HG03565 (cell line): Measurements from ENCODE around the gene COCH.
"Not testable (repeated sequence)": the region's sequence is repeated elsewhere in the genome, so short reads cannot be mapped to it uniquely, and the experiment has no call there.

Experiments
- ATAC-seq: cut with Tn5 transposase; IDR thresholded peaks from one replicate; pipeline ENCODE4 v1.9.1; 2021; ENCODE audit warnings: mild to moderate bottlenecking, moderate library complexity; ENCODE audit not compliant: unreplicated experiment

COCH gene

GRCh38 chr14:30874999-30875787, 834 bp downstream of the COCH start:
- ATAC-seq = peak; percentile 9

GRCh38 chr14:30875788-30876053, 1.4 kb downstream of the COCH start:
- no peak for ATAC-seq

DNA sequence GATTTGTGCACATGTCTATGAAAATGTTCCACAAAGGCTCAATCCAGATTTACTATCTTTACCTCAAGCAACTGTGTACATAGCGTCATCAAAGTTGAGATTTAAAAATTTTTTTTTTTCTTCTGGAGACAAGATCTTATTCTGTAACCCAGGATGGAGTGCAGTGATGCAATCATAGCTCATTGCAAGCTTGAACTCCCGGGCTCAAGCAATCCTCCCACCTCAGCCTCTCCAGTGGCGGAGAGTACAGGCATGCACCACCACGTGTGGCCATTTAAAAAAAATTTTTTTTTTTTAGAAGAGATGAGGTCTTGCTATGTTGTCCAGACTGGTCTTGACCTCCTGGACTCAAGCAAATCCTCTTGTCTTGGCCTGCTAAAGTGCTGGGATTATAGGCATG, 2.3 kb downstream of the COCH start:
- no peak for ATAC-seq

GRCh38 chr14:30882431-30882830, 8.1 kb downstream of the COCH start:
- no peak for ATAC-seq

DNA sequence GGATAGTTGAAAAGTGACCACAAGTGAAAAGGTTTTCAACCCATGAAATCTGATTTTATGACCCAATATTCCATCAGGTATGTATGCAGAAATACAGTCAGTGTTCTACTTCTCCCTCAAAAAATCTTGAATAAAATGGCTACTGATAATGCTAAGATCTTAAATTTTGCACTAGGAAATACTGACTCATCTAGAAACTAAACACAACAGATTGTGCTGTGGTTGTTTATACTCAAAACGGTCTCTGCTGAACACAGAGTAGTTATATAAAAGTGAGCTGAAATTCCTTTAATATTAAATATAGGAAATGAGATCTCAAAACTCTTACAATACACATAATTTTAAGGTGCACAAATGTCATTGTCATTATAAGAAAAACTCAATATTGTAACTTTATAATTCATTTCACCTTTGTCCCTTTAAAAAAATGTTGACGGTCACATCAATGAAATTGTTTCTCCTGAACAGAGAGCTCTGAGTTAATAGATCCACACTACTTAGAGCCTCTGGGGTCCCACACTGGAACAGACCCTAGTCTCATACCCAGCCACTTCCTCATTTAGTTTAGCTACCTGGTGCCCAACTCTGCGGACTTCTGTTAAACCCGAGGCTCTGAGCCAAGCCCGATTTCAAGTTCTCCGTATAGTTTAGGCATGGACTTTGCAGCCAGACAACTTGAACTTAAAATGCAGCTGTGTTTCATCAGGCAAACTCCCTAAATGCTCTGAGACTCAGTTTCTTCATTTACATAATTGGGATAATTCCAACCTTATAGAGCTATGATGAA, 9.3 kb downstream of the COCH start:
- ATAC-seq = no peak

GRCh38 chr14:30884901-30885300, 10.5 kb downstream of the COCH start:
- ATAC-seq = no peak

GRCh38 chr14:30885840-30886740, 11.7 kb downstream of the COCH start:
- no peak for ATAC-seq

- ATAC-seq = no peak
Measured at GRCh38 chr14:30888480-30889243, 14.3 kb downstream of the COCH start.

DNA sequence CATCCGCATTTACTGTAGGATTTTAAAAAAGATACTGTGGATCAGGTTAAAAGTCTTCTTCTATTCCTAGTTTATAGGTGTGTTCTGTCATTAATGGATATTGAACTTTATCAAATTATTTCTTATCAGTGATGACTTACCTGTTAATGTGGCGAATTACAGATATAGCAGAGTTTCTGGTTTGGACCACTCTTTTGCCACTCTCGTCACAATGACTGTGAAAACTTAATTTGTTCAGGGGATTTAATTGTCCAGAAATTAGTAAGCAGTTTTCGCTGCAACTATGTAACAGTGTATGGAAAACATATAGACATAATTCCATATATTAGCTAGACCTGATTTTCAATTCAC, 14.9 kb downstream of the COCH start:
- ATAC-seq = no peak

GRCh38 chr14:30893819-30894218, 19.5 kb downstream of the COCH start:
- ATAC-seq = no peak

DNA sequence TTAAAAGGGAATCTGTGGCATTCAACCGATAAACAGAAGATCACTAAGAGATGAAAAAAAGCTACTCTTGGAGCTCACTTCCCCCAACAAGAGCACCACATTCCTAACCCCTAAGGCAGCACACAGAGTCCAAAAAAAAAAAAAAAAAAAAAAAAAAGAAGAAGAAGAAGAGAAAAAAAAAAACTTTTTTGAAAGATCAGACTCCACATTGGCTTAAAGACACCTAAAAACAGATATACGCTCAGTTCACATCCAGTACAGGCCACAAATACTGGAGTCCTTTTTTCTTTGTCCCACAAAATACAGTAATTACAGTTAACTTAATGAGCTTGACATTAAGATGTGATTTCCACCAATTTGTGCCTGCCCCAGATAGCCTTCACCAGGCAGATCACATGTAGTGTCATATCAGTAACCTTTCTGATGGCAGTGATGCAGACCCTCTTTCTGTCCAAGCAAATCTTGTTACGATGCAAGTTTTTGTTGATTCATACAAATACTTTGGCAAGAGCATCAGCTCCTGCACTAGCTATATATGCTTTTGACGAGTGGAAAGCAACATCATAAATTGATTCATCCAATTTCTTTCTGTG, 20.7 kb downstream of the COCH start:
- ATAC-seq = no peak

DNA sequence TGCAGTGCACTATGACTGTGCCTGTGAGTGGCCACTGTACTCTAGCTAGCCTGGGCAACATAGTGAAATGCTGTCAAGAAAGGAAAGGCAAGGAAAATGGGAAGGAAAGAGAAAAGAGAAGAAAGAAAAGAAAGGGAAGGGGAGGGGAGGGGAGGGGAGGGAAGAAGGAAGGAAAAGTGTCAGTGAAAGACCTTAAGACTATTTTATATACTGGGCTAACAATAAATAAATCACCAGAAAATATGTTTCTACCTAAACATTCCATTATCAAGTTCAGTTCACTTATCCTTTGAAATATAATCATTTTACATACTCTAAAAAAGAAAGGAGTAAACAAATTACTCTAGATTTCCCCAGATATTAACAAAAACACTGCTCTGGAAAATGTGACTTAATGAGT, 22.1 kb downstream of the COCH start:
- no peak for ATAC-seq

DNA sequence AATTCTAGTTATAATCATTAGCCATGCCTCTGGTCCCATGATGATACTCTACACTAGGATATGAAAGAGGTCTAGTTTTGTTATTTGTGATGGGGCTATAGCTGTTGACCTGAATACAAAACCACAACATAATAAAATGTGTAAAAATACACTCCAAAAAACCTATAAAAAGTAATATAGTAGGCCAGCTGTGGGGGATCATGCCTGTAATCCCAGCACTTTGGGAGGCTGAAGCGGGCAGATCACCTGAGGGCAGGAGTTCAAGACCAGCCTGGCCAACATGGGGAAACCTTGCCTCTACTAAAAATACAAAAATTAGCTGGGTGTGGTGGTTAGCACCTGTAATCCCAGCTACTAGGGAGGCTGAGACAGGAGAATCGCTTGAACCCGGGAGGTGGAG, 22.8 kb downstream of the COCH start:
- ATAC-seq = not testable (repeated sequence)

DNA sequence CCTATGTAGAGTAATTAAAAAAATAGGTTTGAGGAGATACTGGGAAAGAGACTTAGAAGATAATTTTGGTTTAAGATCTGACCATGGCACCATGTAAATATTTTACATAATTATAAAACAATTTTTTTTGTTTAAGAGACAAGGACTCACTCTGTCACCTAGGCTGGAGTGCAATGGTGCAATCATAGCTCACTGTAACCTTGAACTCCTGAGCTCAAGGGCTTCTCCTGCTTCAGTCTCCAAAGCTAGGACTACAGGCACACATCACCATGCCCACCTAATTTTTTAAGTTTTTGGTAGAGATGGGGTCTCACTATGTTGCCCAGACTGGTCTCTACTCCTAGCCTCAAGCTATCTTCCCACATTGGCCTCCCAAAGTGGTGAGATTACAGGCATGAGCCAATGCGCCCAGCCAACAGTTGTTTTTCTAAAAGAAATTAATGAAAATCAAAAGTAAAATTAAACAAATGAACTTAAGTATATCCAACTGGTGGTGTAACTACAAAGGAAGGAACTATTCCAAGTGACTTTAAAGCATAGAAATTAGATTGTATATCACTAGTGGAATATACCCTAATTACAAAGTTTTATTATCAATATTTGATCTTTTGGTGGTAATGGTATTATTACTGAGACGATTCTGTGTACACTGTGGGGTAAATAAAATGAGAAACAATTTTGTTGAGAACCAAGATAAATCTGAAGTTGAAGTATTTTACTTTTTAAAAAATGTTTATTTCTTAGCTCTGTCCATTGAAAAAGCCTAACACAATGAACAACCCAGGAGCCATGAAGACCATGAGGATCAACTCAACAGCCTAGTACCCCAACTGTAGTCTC, 29.1 kb downstream of the COCH start:
- no peak for ATAC-seq

- ATAC-seq = no peak
Measured at GRCh38 chr14:30906752-30907658, 32.6 kb downstream of the COCH start.

DNA sequence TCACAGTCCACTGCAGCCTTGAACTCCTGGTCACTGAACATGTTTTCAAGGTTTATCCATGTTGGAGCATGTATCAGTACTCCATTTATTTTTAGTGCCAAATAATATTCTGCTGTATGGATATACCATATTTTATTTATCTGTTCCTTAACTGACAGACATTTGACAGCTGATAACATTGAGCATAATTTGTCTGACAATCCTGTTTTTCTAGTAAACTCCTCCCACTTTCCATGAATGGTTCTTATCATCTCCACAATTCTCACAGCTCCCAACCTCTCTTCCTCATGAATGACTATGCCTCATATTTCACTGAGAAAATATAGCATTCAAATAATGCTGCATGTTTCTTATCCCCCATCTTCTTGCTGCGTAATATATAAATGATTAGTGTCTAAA, 33.3 kb downstream of the COCH start:
- ATAC-seq = no peak

DNA sequence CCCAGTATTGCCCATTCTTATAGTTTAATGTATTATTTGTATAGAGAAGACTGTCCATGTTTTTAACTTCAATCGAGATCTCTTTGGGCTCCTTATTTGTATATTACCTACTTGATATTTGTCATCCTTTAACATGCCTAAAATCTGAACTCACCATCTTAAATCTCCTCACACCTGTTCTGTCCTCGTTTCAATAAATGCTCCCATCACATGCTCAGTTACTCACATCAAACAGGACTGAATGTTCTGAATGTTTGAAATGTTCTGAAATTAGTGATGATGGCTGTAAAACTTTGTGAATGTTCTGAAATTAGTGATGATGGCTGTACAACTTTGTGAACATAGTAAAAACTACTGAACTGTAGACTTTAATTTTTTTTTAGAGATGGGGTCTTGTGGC, 34.5 kb downstream of the COCH start:
- no peak for ATAC-seq

- no peak for ATAC-seq
Measured at GRCh38 chr14:30914812-30915211, 40.5 kb downstream of the COCH start.

GRCh38 chr14:30915596-30915995, 41.2 kb downstream of the COCH start:
- no peak for ATAC-seq
